HUES6 (cell line): ENCODE measurements around the gene FOXA1.

Source experiments
- H3K27ac ChIP-seq: 2 replicates; pipeline ENCODE4 v1.7.0; 2013; ENCODE audit warnings: low read depth, mild to moderate bottlenecking, low read length, inconsistent platforms
- H3K27me3 ChIP-seq: 2 replicates; pipeline ENCODE4 v1.6.1; 2013; ENCODE audit warnings: low read length; ENCODE audit not compliant: control insufficient read depth, insufficient read depth
- H3K36me3 ChIP-seq: 2 replicates; pipeline ENCODE4 v1.6.1; 2013; ENCODE audit warnings: low read length; ENCODE audit not compliant: control insufficient read depth, insufficient read depth
- H3K4me1 ChIP-seq: 2 replicates; pipeline ENCODE4 v1.6.1; 2013; ENCODE audit warnings: low read length; ENCODE audit not compliant: control insufficient read depth, insufficient read depth
- H3K4me3 ChIP-seq: 2 replicates; pipeline ENCODE4 v1.5.1; 2013; ENCODE audit warnings: low read depth, low read length
- H3K9ac ChIP-seq: one replicate; pipeline ENCODE4 v1.6.1; 2013; ENCODE audit warnings: mild to moderate bottlenecking, low read length
- H3K9me3 ChIP-seq: 2 replicates; pipeline ENCODE4 v1.6.1; 2013; ENCODE audit warnings: low read depth, low read length; ENCODE audit not compliant: control insufficient read depth, insufficient read depth

Gene FOXA1

GRCh38 chr14:37545174-37545573, 49.9 kb downstream of the FOXA1 start:
- no peak overlapping the region for H3K9ac ChIP-seq
- H3K4me3 ChIP-seq: no peak overlapping the region
- no peak overlapping the region for H3K27ac ChIP-seq
- no peaks in the 10 kb centered on the region for H3K9me3 ChIP-seq
- H3K27me3 ChIP-seq: no peaks in the 10 kb centered on the region
- H3K4me1 ChIP-seq: no peaks in the 10 kb centered on the region
- no peaks in the 10 kb centered on the region for H3K36me3 ChIP-seq

- H3K27ac ChIP-seq: no peak overlapping the region
- H3K9ac ChIP-seq: no peak overlapping the region
- no peaks in the 10 kb centered on the region for H3K9me3 ChIP-seq
- no peaks in the 10 kb centered on the region for H3K27me3 ChIP-seq
- no peaks in the 10 kb centered on the region for H3K36me3 ChIP-seq
- H3K4me3 ChIP-seq: no peak overlapping the region
- no peaks in the 10 kb centered on the region for H3K4me1 ChIP-seq
Measured at GRCh38 chr14:37544407-37544806, 50.6 kb downstream of the FOXA1 start.

- Histone ChIP-seq H3K27ac (no peak overlapping the region), H3K4me1 (no peaks in the 10 kb centered on the region), H3K9ac (no peak overlapping the region), H3K27me3 (no peaks in the 10 kb centered on the region), H3K9me3 (no peaks in the 10 kb centered on the region), H3K4me3 (no peak overlapping the region), H3K36me3 (no peaks in the 10 kb centered on the region)
Measured at GRCh38 chr14:37539992-37540391, 55.1 kb downstream of the FOXA1 start.
